Measurements from ENCODE around the gene EHBP1.

DNA sequence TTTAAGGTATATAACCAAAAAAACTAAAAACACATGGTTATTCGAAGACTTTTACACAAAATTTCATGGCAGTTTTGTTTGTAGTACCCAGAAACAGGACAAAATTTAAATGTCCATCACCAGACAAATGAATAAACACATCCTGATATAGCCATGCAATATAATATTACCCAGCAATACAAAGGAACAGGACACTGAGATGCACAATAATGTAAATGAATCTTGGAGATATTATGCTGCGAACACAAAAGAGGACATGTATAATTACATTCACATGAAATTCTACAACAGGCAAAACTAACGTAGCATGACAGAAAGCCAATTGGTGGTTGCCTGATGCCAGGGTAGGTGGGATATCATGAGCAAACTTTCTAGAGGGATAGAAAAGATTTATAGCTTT is 252.7 kb downstream of the EHBP1 start:
- no peak for TF ChIP-seq ZNF274 (IDR thresholded peaks at IDR 0.05; ENCODE audit: low read depth, low read length)
- no peak for TF ChIP-seq YY1 (IDR thresholded peaks at IDR 0.05; ENCODE audit: insufficient read depth, insufficient read length)
- TF ChIP-seq SUZ12 (IDR thresholded peaks at IDR 0.05; ENCODE audit: extremely low read depth, insufficient read depth, insufficient read length): no peak
